Suprapubic skin (tissue), 4 donors: ENCODE measurements around the gene FBXO7. TPM values are rescaled to one million over a fixed set of nuclear protein-coding genes. Genes with fewer than 3 reads are reported as not detected.

ENCODE experiments used
- DNase-seq, 2 donors: peaks; one replicate each; pipeline ENCODE4 v3.0.0-alpha.2; 2019; ENCODE audit warnings: low spot score in 2 of 2
- H3K27ac ChIP-seq: fragments of 200-600 bp; sonication (generic); one replicate; pipeline ENCODE4 v1.5.1; 2019
- H3K27me3 ChIP-seq: fragments of 200-600 bp; sonication (generic); one replicate; pipeline ENCODE4 v1.5.1; 2019
- H3K36me3 ChIP-seq: fragments of 200-600 bp; sonication (generic); one replicate; pipeline ENCODE4 v1.5.1; 2019
- H3K4me1 ChIP-seq: fragments of 200-600 bp; sonication (generic); one replicate; pipeline ENCODE4 v1.5.1; 2019
- H3K4me3 ChIP-seq: fragments of 200-600 bp; sonication (generic); one replicate; pipeline ENCODE4 v1.5.1; 2019; ENCODE audit warnings: mild to moderate bottlenecking
- H3K9me3 ChIP-seq: fragments of 200-600 bp; sonication (generic); one replicate; pipeline ENCODE4 v1.5.1; 2019
- EP300 ChIP-seq: sonication (generic); formaldehyde crosslinking; IDR thresholded peaks from one replicate; pipeline ENCODE4 v1.6.1; 2017; ENCODE audit warnings: antibody characterized with exemption
- POLR2A ChIP-seq, 2 donors: fragments of 450-650 bp; IDR thresholded peaks; one replicate each; pipeline ENCODE4 v1.6.1; 2017; ENCODE audit warnings: antibody characterized with exemption in 2 of 2, mild to moderate bottlenecking in 2 of 2, moderate library complexity in 2 of 2
- POLR2AphosphoS5 ChIP-seq, 3 donors: sonication (generic); formaldehyde crosslinking; IDR thresholded peaks; one replicate each; pipeline ENCODE4 v1.6.1; 2017; ENCODE audit warnings: antibody characterized with exemption in 3 of 3
- WGBS: methylation state at CpG from one replicate; pipeline ENCODE4 v1.1.5; 2018; 5-methylcytosine and 5-hydroxymethylcytosine counted together
- total RNA-seq, 4 donors: library from RNA; depleted of rRNA; stranded (reverse); fragments of >200 nt; gene quantifications; one replicate each; pipeline ENCODE4 v1.1.0, GENCODE V29; 2016
- TF ChIP-seq, protein P1 (sequence below), 2 donors: fragments of 200-600 bp in 1 of 2; fragments of 450-650 bp in 1 of 2; sonication (generic) in 1 of 2; IDR thresholded peaks; one replicate each; pipeline ENCODE4 v1.5.1; 2016 to 2019; ENCODE audit warnings: antibody characterized with exemption in 2 of 2, mild to moderate bottlenecking in 1 of 2, moderate library complexity in 1 of 2

FBXO7 gene
- total RNA-seq, 4 donors from 2014 or later: 59.8 to 87.9 (median 81.8) TPM

GRCh38 chr22:32546496-32546895 is 71.9 kb downstream of the FBXO7 start:
- Histone ChIP-seq H3K36me3 (no peaks in the 10 kb centered on the region), H3K9me3 (no peaks in the 10 kb centered on the region), H3K4me1 (peaks cover 9% of the 10 kb centered on the region), H3K27me3 (no peaks in the 10 kb centered on the region), H3K4me3 (no peak overlapping the region), H3K27ac (no peak overlapping the region)
- TF ChIP-seq EP300: no peak
- TF ChIP-seq, protein P1, sequence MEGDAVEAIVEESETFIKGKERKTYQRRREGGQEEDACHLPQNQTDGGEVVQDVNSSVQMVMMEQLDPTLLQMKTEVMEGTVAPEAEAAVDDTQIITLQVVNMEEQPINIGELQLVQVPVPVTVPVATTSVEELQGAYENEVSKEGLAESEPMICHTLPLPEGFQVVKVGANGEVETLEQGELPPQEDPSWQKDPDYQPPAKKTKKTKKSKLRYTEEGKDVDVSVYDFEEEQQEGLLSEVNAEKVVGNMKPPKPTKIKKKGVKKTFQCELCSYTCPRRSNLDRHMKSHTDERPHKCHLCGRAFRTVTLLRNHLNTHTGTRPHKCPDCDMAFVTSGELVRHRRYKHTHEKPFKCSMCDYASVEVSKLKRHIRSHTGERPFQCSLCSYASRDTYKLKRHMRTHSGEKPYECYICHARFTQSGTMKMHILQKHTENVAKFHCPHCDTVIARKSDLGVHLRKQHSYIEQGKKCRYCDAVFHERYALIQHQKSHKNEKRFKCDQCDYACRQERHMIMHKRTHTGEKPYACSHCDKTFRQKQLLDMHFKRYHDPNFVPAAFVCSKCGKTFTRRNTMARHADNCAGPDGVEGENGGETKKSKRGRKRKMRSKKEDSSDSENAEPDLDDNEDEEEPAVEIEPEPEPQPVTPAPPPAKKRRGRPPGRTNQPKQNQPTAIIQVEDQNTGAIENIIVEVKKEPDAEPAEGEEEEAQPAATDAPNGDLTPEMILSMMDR (IDR thresholded peaks at IDR 0.05): no peak
- TF ChIP-seq POLR2A (IDR thresholded peaks at IDR 0.05): no peak
- no peak for TF ChIP-seq POLR2AphosphoS5 (IDR thresholded peaks at IDR 0.05)
- DNase-seq: peak in 1 of 2 donors; percentile 57
- 36% methylated on average over 4 of the region's 4 CpGs for WGBS

- WGBS: 88% methylated on average over 8 of the region's 9 CpGs
These were observed 72.3 kb downstream of the FBXO7 start for GRCh38 chr22:32546935-32547334.

GRCh38 chr22:32548039-32548438 is 73.4 kb downstream of the FBXO7 start:
- no peak overlapping the region for H3K27ac ChIP-seq

More at GRCh38 chr22:32546935-32547334, 72.3 kb downstream of the FBXO7 start:
- peak in 1 of 2 donors; percentile 34 for DNase-seq
- H3K27ac ChIP-seq: no peak overlapping the region
- H3K36me3 ChIP-seq: no peaks in the 10 kb centered on the region
- H3K9me3 ChIP-seq: no peaks in the 10 kb centered on the region
- TF ChIP-seq POLR2A (IDR thresholded peaks at IDR 0.05): no peak
- TF ChIP-seq POLR2AphosphoS5 (IDR thresholded peaks at IDR 0.05): no peak
- no peak for TF ChIP-seq EP300
- TF ChIP-seq, protein P1 (IDR thresholded peaks at IDR 0.05): no peak
- H3K27me3 ChIP-seq: no peaks in the 10 kb centered on the region
- no peak overlapping the region for H3K4me3 ChIP-seq
- peaks cover 9% of the 10 kb centered on the region for H3K4me1 ChIP-seq

More at GRCh38 chr22:32548039-32548438, 73.4 kb downstream of the FBXO7 start:
- WGBS: 83% methylated on average over 7 of the region's 7 CpGs
- no peaks in the 10 kb centered on the region for H3K9me3 ChIP-seq
- peaks cover 9% of the 10 kb centered on the region for H3K4me1 ChIP-seq
- no peak for TF ChIP-seq POLR2AphosphoS5 (IDR thresholded peaks at IDR 0.05)
- TF ChIP-seq, protein P1 (IDR thresholded peaks at IDR 0.05): no peak
- TF ChIP-seq EP300: no peak
- no peak for TF ChIP-seq POLR2A (IDR thresholded peaks at IDR 0.05)
- H3K36me3 ChIP-seq: no peaks in the 10 kb centered on the region
- H3K27me3 ChIP-seq: no peaks in the 10 kb centered on the region
- H3K4me3 ChIP-seq: no peak overlapping the region
- DNase-seq: peak in 1 of 2 donors; percentile 16

Other genes with a start within 250 kb of the FBXO7 start
- gene SLC5A4, start 219.5 kb upstream of the FBXO7 start, total RNA-seq: under 1 TPM in 1 of 4 donors, not detected in 3; 0.38 TPM
- not detected for gene RFPL3, start 116.9 kb upstream of the FBXO7 start, total RNA-seq
- 100 to 1,000 TPM in 2 of 4 donors, 10 to 100 TPM in 2; 75.1 to 117 (median 97.2) TPM for gene RTCB, start 62.6 kb upstream of the FBXO7 start, total RNA-seq
- gene BPIFC, start 10.4 kb upstream of the FBXO7 start, total RNA-seq: 100 to 1,000 TPM in 2 of 4 donors, 10 to 100 TPM in 2; 76.6 to 126 (median 102) TPM